Suprapubic skin (tissue), 4 donors: ENCODE measurements around the gene TDP1. TPM values are rescaled to one million over a fixed set of nuclear protein-coding genes. Genes with fewer than 3 reads are reported as not detected.

Source experiments
- DNase-seq, 2 donors: peaks; one replicate each; pipeline ENCODE4 v3.0.0-alpha.2; 2019; ENCODE audit warnings: low spot score in 2 of 2
- H3K27ac ChIP-seq: fragments of 200-600 bp; sonication (generic); one replicate; pipeline ENCODE4 v1.5.1; 2019
- H3K27me3 ChIP-seq: fragments of 200-600 bp; sonication (generic); one replicate; pipeline ENCODE4 v1.5.1; 2019
- H3K36me3 ChIP-seq: fragments of 200-600 bp; sonication (generic); one replicate; pipeline ENCODE4 v1.5.1; 2019
- H3K4me1 ChIP-seq: fragments of 200-600 bp; sonication (generic); one replicate; pipeline ENCODE4 v1.5.1; 2019
- H3K4me3 ChIP-seq: fragments of 200-600 bp; sonication (generic); one replicate; pipeline ENCODE4 v1.5.1; 2019; ENCODE audit warnings: mild to moderate bottlenecking
- H3K9me3 ChIP-seq: fragments of 200-600 bp; sonication (generic); one replicate; pipeline ENCODE4 v1.5.1; 2019
- CTCF ChIP-seq, 2 donors: fragments of 200-600 bp in 1 of 2; fragments of 450-650 bp in 1 of 2; sonication (generic) in 1 of 2; IDR thresholded peaks; one replicate each; pipeline ENCODE4 v1.5.1; 2016 to 2019; ENCODE audit warnings: antibody characterized with exemption in 2 of 2, mild to moderate bottlenecking in 1 of 2, moderate library complexity in 1 of 2
- EP300 ChIP-seq: sonication (generic); formaldehyde crosslinking; IDR thresholded peaks from one replicate; pipeline ENCODE4 v1.6.1; 2017; ENCODE audit warnings: antibody characterized with exemption
- POLR2A ChIP-seq, 2 donors: fragments of 450-650 bp; IDR thresholded peaks; one replicate each; pipeline ENCODE4 v1.6.1; 2017; ENCODE audit warnings: antibody characterized with exemption in 2 of 2, mild to moderate bottlenecking in 2 of 2, moderate library complexity in 2 of 2
- POLR2AphosphoS5 ChIP-seq, 3 donors: sonication (generic); formaldehyde crosslinking; IDR thresholded peaks; one replicate each; pipeline ENCODE4 v1.6.1; 2017; ENCODE audit warnings: antibody characterized with exemption in 3 of 3
- WGBS: methylation state at CpG from one replicate; pipeline ENCODE4 v1.1.5; 2018; 5-methylcytosine and 5-hydroxymethylcytosine counted together
- total RNA-seq, 4 donors: library from RNA; depleted of rRNA; stranded (reverse); fragments of >200 nt; gene quantifications; one replicate each; pipeline ENCODE4 v1.1.0, GENCODE V29; 2016

The TDP1 gene
- total RNA-seq, 4 donors from 2014 or later: 10.8 to 25.8 (median 18.1) TPM

GRCh38 chr14:89947344-89947743, 8.4 kb upstream of the TDP1 start:
- no peak overlapping the region for H3K4me3 ChIP-seq
- no peaks in the 10 kb centered on the region for H3K9me3 ChIP-seq
- no peak for DNase-seq
- no peak overlapping the region for H3K27ac ChIP-seq
- TF ChIP-seq EP300 (no peak), POLR2AphosphoS5 (IDR thresholded peaks at IDR 0.05) (no peak), POLR2A (IDR thresholded peaks at IDR 0.05) (no peak), CTCF (IDR thresholded peaks at IDR 0.05) (no peak)
- H3K4me1 ChIP-seq: no peaks in the 10 kb centered on the region
- H3K36me3 ChIP-seq: peaks cover 4% of the 10 kb centered on the region
- no peaks in the 10 kb centered on the region for H3K27me3 ChIP-seq

GRCh38 chr14:89952576-89952975, 3.2 kb upstream of the TDP1 start:
- Histone ChIP-seq H3K27me3 (no peaks in the 10 kb centered on the region), H3K4me1 (peaks cover 20% of the 10 kb centered on the region), H3K4me3 (no peak overlapping the region), H3K36me3 (peaks cover 4% of the 10 kb centered on the region), H3K9me3 (no peaks in the 10 kb centered on the region), H3K27ac (no peak overlapping the region)
- DNase-seq: no peak
- TF ChIP-seq CTCF (IDR thresholded peaks at IDR 0.05) (no peak), EP300 (no peak), POLR2AphosphoS5 (IDR thresholded peaks at IDR 0.05) (no peak), POLR2A (IDR thresholded peaks at IDR 0.05) (no peak)
- WGBS: 76% methylated on average over 2 of the region's 2 CpGs

GRCh38 chr14:89953602-89954001, 2.1 kb upstream of the TDP1 start:
- H3K4me1 ChIP-seq: peaks cover 23% of the 10 kb centered on the region
- TF ChIP-seq POLR2AphosphoS5 (IDR thresholded peaks at IDR 0.05): no peak
- no peak for TF ChIP-seq CTCF (IDR thresholded peaks at IDR 0.05)
- no peak for TF ChIP-seq EP300
- no peak for TF ChIP-seq POLR2A (IDR thresholded peaks at IDR 0.05)
- H3K27ac ChIP-seq: no peak overlapping the region
- DNase-seq: no peak
- WGBS: 64% methylated on average over 1 of the region's 1 CpG
- peak overlapping the region; percentile 82 for H3K4me3 ChIP-seq
- H3K9me3 ChIP-seq: no peaks in the 10 kb centered on the region
- H3K36me3 ChIP-seq: peaks cover 4% of the 10 kb centered on the region
- H3K27me3 ChIP-seq: no peaks in the 10 kb centered on the region

- WGBS: 3% methylated on average over 27 of the region's 44 CpGs
- TF ChIP-seq POLR2AphosphoS5 (IDR thresholded peaks at IDR 0.05) (peak in 2 of 3 donors; percentile 18 to 47), POLR2A (IDR thresholded peaks at IDR 0.05) (no peak)
- peaks cover 3% of the 10 kb centered on the region for H3K36me3 ChIP-seq
- DNase-seq: peak; percentile 98
- no peaks in the 10 kb centered on the region for H3K9me3 ChIP-seq
- H3K4me3 ChIP-seq: peak within 1 kb of the TSS; percentile 82
- H3K4me1 ChIP-seq: peaks cover 23% of the 10 kb centered on the region
- H3K27me3 ChIP-seq: no peaks in the 10 kb centered on the region
- H3K27ac ChIP-seq: peak within 1 kb of the TSS; percentile 93
Measured at GRCh38 chr14:89954070-89955021, 1.4 kb upstream of the TDP1 start, which contains the start of gene EFCAB11. EFCAB11 (minus strand) TSS chr14:89954730; CDS start chr14:89954660, 70 bp downstream.

- no peaks in the 10 kb centered on the region for H3K27me3 ChIP-seq
- no peaks in the 10 kb centered on the region for H3K9me3 ChIP-seq
- no peak for TF ChIP-seq POLR2A (IDR thresholded peaks at IDR 0.05)
- no peak for TF ChIP-seq POLR2AphosphoS5 (IDR thresholded peaks at IDR 0.05)
- TF ChIP-seq EP300: no peak
- TF ChIP-seq CTCF (IDR thresholded peaks at IDR 0.05): no peak
- peak overlapping the region; percentile 82 for H3K4me3 ChIP-seq
- H3K4me1 ChIP-seq: peaks cover 23% of the 10 kb centered on the region
- no peak for DNase-seq
- no peaks in the 10 kb centered on the region for H3K36me3 ChIP-seq
- 2% methylated on average over 20 of the region's 20 CpGs for WGBS
- H3K27ac ChIP-seq: peak overlapping the region; percentile 93
Measured at GRCh38 chr14:89955022-89955744, 544 bp upstream of the TDP1 start.
